Activated CD8-positive, alpha-beta T cell treated with anti-CD3 and anti-CD28 coated beads, Interleukin-2, amount 10 ng/mL, durations not matched to agents 7 days and 5 days (primary cell): ENCODE measurements around the gene SLC35F4. TPM values are rescaled to one million over a fixed set of nuclear protein-coding genes. Genes with fewer than 3 reads are reported as not detected.
"Not testable (repeated sequence)": the region's sequence is repeated elsewhere in the genome, so short reads cannot be mapped to it uniquely, and the experiment has no call there.

ENCODE experiments used
- ATAC-seq: fragments of 150-1000 bp; cut with Tn5 transposase; one replicate; pipeline ENCODE4 v1.10.0; 2021; ENCODE audit warnings: moderate library complexity
- CTCF ChIA-PET: fragments of 350-600 bp; sonication (Branson Sonifier 250); formaldehyde crosslinking; loops from one replicate; lab custom pipeline; 2021; ENCODE audit warnings: antibody characterized with exemption; lab: Charles Lee
- POLR2A ChIA-PET: fragments of 350-600 bp; sonication (Branson Sonifier 250); formaldehyde crosslinking; loops from one replicate; lab custom pipeline; 2021; ENCODE audit warnings: antibody characterized with exemption; lab: Charles Lee
- DNase-seq: peaks from one replicate; pipeline ENCODE4 v3.0.0-alpha.2; 2020
- H3K27ac Mint-ChIP-seq: one replicate; pipeline ENCODE4 v1.8.0; 2021; ENCODE audit warnings: mild to moderate bottlenecking, mixed read lengths
- H3K27me3 Mint-ChIP-seq: one replicate; pipeline ENCODE4 v1.8.0; 2021; ENCODE audit warnings: low read depth, mixed read lengths
- H3K36me3 Mint-ChIP-seq: one replicate; pipeline ENCODE4 v1.8.0; 2021; ENCODE audit warnings: low read depth, mixed read lengths
- H3K4me1 Mint-ChIP-seq: one replicate; pipeline ENCODE4 v1.8.0; 2021; ENCODE audit warnings: low read depth, mixed read lengths
- H3K4me3 Mint-ChIP-seq: one replicate; pipeline ENCODE4 v1.8.0; 2021; ENCODE audit warnings: mild to moderate bottlenecking, mixed read lengths
- H3K9me3 Mint-ChIP-seq: one replicate; pipeline ENCODE4 v1.8.0; 2022; ENCODE audit warnings: mixed read lengths; ENCODE audit not compliant: insufficient read depth
- total RNA-seq, 2 experiments: library from RNA; stranded (reverse); gene quantifications; one replicate each; pipeline ENCODE4 v1.2.3, GENCODE V29; 2021

The SLC35F4 gene
- total RNA-seq, 2 experiments from 2014 or later: not detected

- ChIA-PET CTCF (no interaction called here), POLR2A (no interaction called here)
- H3K27me3 Mint-ChIP-seq: peaks cover 3% of the 10 kb centered on the region
- ATAC-seq (no peak), DNase-seq (no peak)
- H3K36me3 Mint-ChIP-seq: no peaks in the 10 kb centered on the region
- no peak overlapping the region for H3K4me3 Mint-ChIP-seq
- no peak overlapping the region for H3K27ac Mint-ChIP-seq
- no peaks in the 10 kb centered on the region for H3K9me3 Mint-ChIP-seq
- no peaks in the 10 kb centered on the region for H3K4me1 Mint-ChIP-seq
Measured at GRCh38 chr14:57736391-57736790, 129.5 kb downstream of the SLC35F4 start.

- Mint-ChIP-seq H3K4me1 (no peaks in the 10 kb centered on the region), H3K4me3 (no peak overlapping the region), H3K27me3 (peaks cover 3% of the 10 kb centered on the region), H3K9me3 (no peaks in the 10 kb centered on the region), H3K27ac (no peak overlapping the region), H3K36me3 (no peaks in the 10 kb centered on the region)
- POLR2A ChIA-PET: no interaction called here
- CTCF ChIA-PET: no interaction called here
- DNase-seq (no peak), ATAC-seq (no peak)
Measured at GRCh38 chr14:57735276-57735675, 130.6 kb downstream of the SLC35F4 start.

- peaks cover 3% of the 10 kb centered on the region for H3K27me3 Mint-ChIP-seq
- H3K4me1 Mint-ChIP-seq: no peaks in the 10 kb centered on the region
- ChIA-PET POLR2A (interaction anchor here (0.6 kb wide), 1 partner anchor 28 kb away, joined by 3 read pairs; no protein-coding TSS in a partner anchor), CTCF (no interaction called here)
- no peak overlapping the region for H3K4me3 Mint-ChIP-seq
- ATAC-seq (no peak), DNase-seq (no peak)
- H3K27ac Mint-ChIP-seq: no peak overlapping the region
- no peaks in the 10 kb centered on the region for H3K9me3 Mint-ChIP-seq
- H3K36me3 Mint-ChIP-seq: no peaks in the 10 kb centered on the region
Measured at GRCh38 chr14:57732463-57733285, 133.2 kb downstream of the SLC35F4 start.

DNA sequence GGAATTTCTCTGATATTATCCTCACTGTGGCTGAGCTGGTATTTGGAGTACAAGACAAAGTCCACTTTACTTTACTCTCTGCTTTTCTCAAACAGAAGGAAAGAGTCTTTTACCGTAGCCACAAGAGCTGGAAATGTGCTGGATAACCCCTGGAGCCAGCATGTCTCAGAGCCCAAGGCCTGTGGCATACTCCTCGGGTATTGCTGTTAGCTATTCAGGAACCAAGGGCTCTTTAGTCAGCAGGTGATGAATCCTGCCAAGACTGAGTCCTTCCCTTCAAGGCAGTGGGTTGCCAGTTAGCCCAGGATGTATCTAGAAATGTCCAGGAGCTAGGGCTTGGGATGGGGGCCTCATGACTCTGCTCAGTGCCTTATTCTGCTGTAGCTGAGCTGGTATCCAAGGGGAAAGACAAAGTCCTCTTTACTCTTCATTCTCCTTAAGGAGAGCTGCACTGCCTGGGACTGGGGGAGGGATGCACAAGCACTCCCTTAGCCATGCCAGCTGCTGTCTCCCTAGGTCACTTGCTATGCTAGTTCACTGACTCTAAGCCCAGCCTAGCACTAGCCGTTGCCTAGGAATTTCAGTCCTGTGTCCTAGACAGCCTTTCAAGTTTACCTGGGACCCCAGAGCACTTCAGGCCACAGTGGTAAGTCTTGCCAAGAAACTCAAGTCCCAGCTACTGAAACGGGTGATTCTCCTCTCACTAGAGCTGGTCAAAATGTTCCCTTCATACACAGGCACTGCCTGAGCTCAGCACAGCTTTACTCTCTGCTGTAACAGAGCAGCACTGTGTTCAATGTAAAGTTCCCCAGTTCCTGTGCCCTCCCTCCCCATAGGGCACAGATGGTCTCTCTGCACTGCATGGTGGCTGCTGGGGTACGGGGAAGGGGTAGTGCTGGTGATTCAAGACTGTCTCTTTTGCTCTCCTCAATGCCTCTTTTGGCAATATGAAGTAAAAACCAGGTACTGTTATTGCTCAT lies 136.4 kb downstream of the SLC35F4 start:
- no peaks in the 10 kb centered on the region for H3K4me1 Mint-ChIP-seq
- H3K4me3 Mint-ChIP-seq: no peak overlapping the region
- peaks cover 3% of the 10 kb centered on the region for H3K27me3 Mint-ChIP-seq
- ChIA-PET CTCF (no interaction called here), POLR2A (no interaction called here)
- ATAC-seq (no peak), DNase-seq (no peak)
- no peak overlapping the region for H3K27ac Mint-ChIP-seq
- no peaks in the 10 kb centered on the region for H3K36me3 Mint-ChIP-seq
- no peaks in the 10 kb centered on the region for H3K9me3 Mint-ChIP-seq

DNA sequence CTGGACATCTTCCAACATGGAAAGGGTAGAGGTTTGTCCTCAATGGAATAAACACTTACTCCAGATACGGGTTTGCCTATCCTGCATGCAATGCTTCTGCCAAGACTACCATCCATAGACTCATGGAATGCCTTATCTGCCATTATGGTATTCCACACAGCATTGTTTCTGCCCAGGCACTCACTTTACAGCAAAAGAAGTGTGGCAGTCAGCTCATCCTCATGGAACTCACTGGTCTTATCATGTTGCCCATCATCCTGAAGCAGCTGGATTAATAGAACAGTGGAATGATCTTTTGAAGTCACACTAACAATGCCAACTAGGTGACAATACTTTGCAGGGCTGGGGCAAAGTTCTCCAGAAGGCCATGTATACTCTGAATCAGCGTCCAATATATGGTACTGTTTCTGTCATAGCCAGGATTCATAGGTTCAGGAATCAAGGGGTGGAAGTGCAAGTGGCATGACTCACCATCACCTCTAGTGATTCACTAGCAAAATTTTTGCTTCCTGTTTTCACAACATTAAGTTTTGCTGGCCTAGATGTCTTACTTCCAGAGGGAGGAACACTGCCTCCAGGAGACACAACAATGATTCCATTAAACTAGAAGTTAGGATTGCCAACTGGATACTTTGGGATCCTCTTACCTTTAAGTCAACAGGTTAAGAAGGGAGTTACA lies 140.4 kb downstream of the SLC35F4 start:
- ChIA-PET POLR2A (no interaction called here), CTCF (no interaction called here)
- Mint-ChIP-seq H3K27me3 (no peaks in the 10 kb centered on the region), H3K27ac (no peak overlapping the region), H3K4me1 (no peaks in the 10 kb centered on the region), H3K9me3 (no peaks in the 10 kb centered on the region), H3K36me3 (no peaks in the 10 kb centered on the region), H3K4me3 (no peak overlapping the region)
- no peak for ATAC-seq
- no peak for DNase-seq

DNA sequence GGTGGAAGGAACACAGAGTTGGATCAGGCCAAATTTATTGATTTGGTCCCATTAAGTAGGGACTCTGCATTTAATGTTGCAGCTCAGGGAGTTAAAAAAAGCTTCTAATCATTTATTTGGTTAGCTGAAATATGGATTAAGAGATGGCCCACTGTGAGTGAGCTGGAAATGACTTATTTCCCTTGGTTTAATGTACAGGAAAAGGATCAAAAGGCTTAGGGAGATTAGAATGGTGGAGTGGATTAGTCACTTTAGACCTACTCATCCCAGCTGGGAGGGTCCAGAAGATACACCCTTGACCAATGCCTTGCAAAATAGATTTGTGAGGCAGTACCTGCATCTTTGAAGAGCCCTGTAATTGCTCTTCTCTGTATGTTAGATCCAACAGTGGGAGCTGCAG lies 143.8 kb downstream of the SLC35F4 start:
- H3K4me3 Mint-ChIP-seq, H3K36me3 Mint-ChIP-seq, DNase-seq, H3K27ac Mint-ChIP-seq, ATAC-seq, CTCF ChIA-PET, H3K27me3 Mint-ChIP-seq, POLR2A ChIA-PET, H3K4me1 Mint-ChIP-seq, H3K9me3 Mint-ChIP-seq: not testable (repeated sequence)

GRCh38 chr14:57714487-57714931 lies 151.4 kb downstream of the SLC35F4 start:
- POLR2A ChIA-PET: no interaction called here
- H3K27me3 Mint-ChIP-seq: no peaks in the 10 kb centered on the region
- H3K9me3 Mint-ChIP-seq: no peaks in the 10 kb centered on the region
- H3K36me3 Mint-ChIP-seq: no peaks in the 10 kb centered on the region
- ATAC-seq (no peak), DNase-seq (no peak)
- no peak overlapping the region for H3K27ac Mint-ChIP-seq
- H3K4me1 Mint-ChIP-seq: no peaks in the 10 kb centered on the region
- no peak overlapping the region for H3K4me3 Mint-ChIP-seq
- CTCF ChIA-PET: no interaction called here

GRCh38 chr14:57712698-57713097 lies 153.2 kb downstream of the SLC35F4 start:
- Mint-ChIP-seq H3K9me3 (no peaks in the 10 kb centered on the region), H3K27ac (no peak overlapping the region), H3K27me3 (no peaks in the 10 kb centered on the region), H3K36me3 (no peaks in the 10 kb centered on the region), H3K4me1 (no peaks in the 10 kb centered on the region), H3K4me3 (no peak overlapping the region)
- POLR2A ChIA-PET: no interaction called here
- ATAC-seq (no peak), DNase-seq (no peak)
- CTCF ChIA-PET: no interaction called here

DNA sequence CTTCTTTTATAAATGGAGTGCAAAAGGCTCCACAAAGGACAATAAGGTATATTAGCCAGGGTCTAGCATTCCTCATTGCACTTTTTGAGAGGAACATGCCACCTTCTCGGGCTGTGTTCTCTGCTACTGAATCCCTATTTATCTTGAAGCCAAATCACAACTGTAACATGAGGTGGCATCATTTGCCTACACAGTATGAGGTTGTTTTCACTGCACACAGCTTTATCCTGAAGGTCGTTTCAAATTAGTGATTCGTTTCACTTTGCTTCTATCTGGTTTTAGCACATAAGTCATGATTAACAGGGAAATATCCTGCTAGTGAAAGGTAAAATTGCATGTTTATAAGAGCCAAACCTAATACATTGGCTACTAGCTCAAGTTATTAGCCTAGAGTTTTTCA lies 153.8 kb downstream of the SLC35F4 start:
- ATAC-seq: no peak
- CTCF ChIA-PET: no interaction called here

DNA sequence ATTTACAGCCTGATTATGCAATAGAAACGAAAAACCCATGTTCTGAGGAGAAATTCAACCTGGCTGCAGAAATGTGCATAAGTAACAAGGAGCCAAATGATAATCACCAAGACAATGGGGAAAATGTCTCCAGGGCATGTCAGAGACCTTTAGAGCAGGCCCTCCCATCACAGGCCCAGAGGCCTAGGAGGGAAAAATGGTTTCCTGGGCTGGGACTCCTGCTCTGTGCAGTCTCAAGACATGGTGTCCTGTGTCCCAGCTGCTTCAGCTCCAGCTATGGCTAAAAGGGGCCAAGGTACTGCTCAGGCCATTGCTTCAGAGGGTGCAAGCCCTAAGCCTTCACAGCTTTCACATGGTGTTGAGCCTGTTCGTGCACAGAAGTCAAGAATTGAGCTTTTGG lies 156.0 kb downstream of the SLC35F4 start:
- POLR2A ChIA-PET: no interaction called here
- CTCF ChIA-PET: no interaction called here
- no peaks in the 10 kb centered on the region for H3K36me3 Mint-ChIP-seq

More for the DNA sequence above, 153.8 kb downstream of the SLC35F4 start:
- Mint-ChIP-seq H3K36me3 (no peaks in the 10 kb centered on the region), H3K27ac (no peak overlapping the region), H3K4me3 (no peak overlapping the region), H3K4me1 (no peaks in the 10 kb centered on the region), H3K9me3 (no peaks in the 10 kb centered on the region), H3K27me3 (no peaks in the 10 kb centered on the region)
- no peak for DNase-seq
- POLR2A ChIA-PET: no interaction called here

DNA sequence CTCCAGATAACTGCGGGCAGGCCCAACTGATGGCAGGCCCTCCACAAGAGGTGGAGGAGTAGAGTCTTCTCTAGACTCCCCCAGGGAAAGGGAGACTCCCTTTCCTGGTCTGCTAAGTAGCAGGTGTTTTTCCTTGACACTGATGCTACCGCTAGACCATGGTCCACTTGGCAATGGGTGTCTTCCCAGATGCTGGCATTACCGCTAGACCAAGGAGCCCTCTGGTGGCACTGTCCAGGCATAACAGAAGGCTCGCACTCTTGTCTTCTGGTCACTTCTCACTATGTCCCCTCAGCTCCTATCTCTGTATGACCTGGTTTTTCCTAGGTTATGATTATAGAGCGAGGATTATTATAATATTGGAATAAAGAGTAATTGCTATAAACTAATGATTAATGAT lies 156.8 kb downstream of the SLC35F4 start:
- CTCF ChIA-PET, DNase-seq, ATAC-seq, H3K27me3 Mint-ChIP-seq, H3K4me3 Mint-ChIP-seq, H3K9me3 Mint-ChIP-seq, POLR2A ChIA-PET, H3K36me3 Mint-ChIP-seq, H3K27ac Mint-ChIP-seq, H3K4me1 Mint-ChIP-seq: not testable (repeated sequence)

More for the DNA sequence above, 156.0 kb downstream of the SLC35F4 start:
- Mint-ChIP-seq H3K27me3 (no peaks in the 10 kb centered on the region), H3K27ac (no peak overlapping the region), H3K4me3 (no peak overlapping the region), H3K9me3 (no peaks in the 10 kb centered on the region), H3K4me1 (no peaks in the 10 kb centered on the region)
- DNase-seq: no peak
- ATAC-seq: no peak
